Activated CD4-positive, alpha-beta T cell treated with anti-CD3 and anti-CD28 coated beads, Interleukin-10, Interleukin-2, amounts not matched to agents 100 ng/mL and 50 ng/mL, durations not matched to agents 16 hours and 8 hours (primary cell): ENCODE measurements around the gene TMEM132D.

Experiments
- DNase-seq: peaks from one replicate; pipeline ENCODE4 v3.0.0-alpha.2; 2020

TMEM132D gene

DNA sequence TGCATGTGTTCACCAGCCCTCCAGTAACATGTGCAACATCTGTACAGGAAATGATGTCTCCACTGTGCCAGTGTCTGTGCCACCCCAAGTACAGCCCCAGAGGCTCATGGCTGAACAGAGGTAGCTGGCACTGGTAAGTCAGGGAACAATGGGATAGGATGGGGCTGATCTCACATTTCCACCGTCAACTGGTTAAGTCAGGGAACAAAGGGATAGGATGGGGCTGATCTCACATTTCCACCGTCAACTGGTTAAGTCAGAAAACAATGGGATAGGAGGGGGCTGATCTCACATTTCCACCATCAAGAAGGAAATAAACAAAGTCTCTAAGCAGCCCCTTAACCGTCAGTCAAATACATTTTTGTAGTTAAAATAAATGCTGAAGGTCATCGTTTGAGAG lies 246.6 kb downstream of the TMEM132D start:
- no peak for DNase-seq

DNA sequence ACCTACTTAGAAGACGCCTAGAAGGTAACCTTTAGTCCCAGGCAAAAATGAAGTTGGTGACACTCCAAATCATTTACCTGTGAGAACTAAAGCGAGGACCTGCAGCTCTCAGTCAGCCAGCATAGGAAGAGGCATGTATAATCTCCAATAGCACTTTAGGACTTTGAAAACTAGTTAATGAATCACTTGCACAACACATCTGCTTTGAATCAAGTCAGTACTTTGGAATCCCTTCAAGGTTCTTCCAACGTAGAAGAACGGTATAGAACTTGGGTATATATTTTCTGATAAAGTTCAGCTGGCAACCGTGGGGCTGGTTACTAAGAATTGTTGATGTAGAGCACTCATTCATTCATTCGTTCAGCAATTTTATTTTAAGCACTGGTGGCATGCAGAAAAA lies 251.9 kb downstream of the TMEM132D start:
- no peak for DNase-seq

DNA sequence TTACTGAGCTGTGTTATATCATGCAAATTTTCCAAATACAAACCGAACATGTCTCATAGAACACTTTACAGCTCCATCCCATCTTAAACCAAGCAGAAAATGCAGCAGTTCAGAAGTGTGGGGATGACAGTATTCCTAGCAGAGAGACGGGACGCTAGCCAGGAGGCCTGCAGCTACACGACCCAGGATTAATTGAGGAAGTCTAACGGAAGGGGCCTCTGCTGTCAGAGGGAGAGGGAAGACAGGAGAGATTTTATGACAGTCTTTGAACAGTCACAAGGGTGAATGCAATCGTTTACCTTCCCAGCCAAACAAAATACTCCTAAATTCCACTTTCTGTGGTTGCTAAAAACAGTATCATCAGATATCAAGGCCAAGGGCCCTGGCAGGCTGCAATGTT lies 261.9 kb downstream of the TMEM132D start:
- DNase-seq: no peak

DNA sequence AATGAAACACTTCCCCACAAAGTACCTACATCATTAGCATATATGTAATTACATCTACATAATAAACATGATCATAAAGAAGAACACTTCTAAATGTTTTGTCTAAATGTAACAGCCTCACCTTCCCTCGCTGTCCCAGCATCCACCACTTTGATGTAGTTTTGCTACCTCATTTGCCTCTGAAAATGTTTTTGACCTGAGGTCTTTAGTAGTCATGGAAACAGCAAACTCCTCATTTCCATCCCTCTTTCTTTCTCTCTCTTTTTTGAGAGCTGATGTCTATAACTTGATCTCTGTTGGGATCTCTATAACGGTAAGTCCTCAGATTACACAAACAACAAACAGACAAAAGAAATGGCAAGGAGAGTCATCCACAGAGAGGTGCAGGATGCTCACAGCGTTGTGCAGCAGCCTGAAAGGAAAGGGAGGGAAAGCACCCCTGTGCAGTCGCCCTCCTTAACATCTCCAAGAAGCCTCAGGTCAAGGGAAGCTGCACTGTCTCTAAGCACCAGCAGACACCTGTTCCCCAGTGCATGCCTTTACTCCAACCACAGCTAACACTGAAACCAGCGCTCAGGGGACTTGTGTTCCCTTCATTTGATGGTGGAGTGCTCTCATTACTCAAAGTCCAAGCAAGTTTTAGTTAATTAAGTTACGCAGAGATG lies 268.7 kb downstream of the TMEM132D start:
- no peak for DNase-seq

DNA sequence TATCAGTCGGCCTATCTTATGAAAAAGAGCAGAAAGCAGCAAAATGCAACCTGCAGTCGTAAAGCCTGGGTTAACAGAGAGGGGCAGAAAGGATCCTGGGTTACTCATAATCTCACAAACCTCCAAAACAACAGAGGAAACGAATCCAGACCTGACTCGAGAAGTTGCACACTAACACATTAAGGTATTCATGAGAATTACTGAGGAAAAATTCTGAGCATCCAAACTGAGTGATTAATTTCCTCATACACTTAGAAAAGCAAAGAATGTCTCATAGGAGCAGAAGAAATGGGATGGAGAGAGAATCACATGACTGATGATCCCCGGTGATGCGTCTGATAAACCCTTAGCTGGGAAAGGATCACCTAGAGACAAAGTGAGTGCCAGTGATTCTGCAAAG lies 272.5 kb downstream of the TMEM132D start:
- DNase-seq: no peak

DNA sequence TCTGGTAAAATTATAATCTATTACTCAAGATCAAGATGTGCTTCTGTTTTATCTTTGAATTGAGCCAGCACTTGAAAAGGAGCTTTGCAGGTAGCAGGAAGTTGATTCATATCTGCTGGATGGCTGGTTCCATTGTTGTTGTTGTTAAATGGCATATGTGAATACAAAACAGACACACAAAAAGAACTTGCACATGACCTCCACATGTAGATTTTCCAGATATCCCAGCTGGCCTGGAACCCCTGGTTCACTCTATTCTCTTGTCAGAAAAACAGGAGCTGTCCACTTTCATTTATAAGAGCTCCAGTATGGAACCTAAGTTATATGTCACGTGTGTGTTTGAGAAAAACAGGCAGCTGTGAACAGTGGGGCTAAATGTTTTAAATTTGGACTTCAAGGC lies 273.9 kb downstream of the TMEM132D start:
- no peak for DNase-seq

DNA sequence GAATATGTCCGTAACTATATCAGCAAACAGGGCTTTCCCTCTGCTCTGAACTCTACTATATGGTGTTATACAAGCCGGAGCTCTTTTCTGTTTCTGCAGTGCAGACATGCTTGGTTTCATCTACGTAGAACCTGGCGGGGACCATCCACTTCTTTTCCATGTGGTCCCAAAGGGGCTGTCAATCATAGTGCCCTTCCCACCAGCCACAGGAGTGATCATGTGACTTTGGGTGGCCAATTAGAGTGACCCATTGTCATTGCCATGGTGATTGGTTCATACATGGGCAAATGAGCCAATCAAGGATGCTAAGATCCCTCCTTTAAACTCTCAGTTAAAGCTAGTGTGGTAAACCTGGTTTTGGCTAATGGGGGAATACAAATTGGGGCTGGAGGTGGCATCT lies 281.3 kb downstream of the TMEM132D start:
- no peak for DNase-seq

DNA sequence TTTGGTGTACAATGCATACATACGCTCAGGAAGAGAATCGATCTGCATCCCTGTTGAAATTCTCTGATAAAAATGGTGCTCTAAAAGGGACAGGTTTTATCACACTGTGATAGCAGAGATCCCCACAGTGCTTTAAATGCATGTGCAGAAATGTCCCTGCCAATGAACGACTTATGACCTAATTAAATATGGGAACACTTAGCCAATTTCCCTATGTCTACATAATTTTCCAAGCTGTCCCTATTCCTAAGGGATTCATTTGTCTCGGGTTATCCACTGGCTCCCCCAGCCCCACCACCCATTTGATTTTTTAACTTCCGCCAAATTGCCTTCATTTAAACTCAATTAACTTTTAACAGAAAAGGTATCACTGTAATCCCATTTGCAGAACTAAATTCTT lies 284.6 kb downstream of the TMEM132D start:
- no peak for DNase-seq

DNA sequence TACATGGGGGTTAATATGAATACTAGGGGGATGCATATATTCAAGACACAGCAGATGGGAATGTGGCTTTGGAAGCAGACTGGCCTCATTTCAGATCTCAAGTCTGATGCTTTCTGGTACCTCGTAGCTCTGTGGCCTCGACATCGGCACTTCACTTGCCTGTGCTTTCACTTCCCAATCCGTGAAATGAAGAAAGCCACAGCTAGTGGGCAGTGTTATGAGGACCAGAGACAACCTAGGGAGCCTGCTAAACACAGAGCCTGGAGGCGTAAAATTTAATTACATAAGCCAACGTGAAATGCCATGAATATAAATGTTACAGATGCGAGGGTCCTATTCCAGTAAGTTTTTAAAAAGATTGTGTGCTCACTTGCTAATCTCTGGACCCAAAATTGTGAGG lies 286.0 kb downstream of the TMEM132D start:
- no peak for DNase-seq

DNA sequence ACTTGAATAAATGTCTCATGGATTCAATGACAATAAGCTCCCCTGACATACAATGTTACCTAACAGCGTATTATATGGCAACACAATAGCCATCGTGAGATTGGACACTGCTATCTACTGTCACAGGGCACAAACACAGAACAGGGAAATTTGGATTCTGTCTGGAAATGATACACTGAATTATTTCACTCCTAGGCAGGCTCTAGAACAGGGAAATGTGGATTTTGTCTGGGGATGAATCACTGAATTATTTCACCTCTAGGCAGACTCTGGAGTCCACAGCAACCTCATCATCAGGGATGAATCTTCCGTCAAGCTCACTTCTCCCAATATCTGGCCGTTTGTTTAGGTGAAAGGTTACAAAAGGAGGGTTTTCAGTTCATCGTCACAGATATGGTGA lies 288.8 kb downstream of the TMEM132D start:
- DNase-seq: no peak

DNA sequence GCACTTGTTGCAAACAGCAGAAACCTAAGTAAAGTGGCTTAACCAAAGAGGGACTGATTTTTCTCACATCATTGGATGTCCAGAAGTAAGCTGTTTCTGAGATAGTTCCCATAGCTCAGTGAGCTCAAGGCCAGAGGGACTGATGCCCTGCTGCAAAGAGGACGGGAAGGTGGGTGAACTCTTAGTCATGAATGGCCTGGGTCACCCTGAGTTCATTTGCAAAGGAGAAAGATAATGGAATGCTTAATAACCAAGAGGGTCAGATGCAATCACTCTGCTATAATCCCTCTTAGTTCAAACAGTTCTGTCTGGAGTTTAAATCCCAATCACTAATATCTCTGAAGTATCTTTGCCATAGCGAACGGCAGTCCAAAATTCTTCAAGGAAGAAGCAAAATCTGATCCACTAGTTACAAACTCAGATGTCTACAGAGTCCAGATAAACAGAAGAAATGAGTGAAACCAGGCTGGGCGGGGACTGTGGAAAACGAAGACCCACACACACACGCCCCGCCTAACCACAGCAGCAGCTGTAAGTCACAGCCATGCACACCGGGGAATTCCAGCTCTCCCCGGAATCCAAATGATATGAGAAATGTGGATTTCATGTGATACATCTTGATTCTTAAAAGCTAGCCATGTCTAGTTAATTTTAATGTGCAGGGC lies 289.5 kb downstream of the TMEM132D start:
- DNase-seq: no peak

DNA sequence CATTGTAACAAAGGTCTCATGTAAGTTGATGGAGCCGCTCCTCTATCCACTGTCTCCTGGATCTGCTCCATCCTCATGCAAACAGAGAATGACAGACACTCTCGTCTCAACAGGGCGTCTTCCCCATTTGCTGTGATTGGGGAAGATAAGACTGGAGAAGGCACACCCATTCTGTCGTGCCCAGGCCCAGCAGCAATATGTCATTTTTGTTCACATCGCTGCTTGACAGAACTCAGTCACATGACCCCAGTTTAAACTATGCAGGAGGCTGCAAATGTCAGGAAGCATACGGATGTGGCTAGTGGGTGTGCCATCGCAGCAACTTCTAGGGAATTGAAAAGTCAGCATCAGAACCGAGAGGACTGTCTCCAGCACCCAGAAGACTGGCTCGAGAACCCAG lies 290.5 kb downstream of the TMEM132D start:
- no peak for DNase-seq

DNA sequence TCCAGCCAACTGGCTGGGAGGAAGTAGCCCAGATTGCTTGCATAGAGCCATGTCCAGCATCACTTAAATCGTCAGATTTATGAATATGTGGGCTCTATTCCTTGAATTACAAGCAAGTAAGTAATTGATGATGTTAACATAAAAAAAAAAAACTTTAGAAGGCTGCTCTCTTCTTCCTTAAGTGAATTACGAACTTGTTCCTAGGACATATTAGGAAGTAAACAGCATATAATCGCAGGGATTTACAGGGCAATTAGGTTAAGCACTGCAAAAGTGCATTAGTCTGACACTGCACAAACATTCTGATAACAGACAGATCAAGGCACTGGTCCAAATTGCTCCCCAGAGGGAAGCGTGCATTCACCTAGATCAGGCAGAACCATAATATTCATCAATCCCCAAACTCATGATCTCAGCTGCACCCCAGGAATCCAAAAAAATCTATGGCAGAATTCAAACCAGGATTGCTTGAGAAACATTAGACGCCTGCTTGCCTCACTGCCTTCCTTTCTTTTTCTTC lies 293.2 kb downstream of the TMEM132D start:
- DNase-seq: no peak

DNA sequence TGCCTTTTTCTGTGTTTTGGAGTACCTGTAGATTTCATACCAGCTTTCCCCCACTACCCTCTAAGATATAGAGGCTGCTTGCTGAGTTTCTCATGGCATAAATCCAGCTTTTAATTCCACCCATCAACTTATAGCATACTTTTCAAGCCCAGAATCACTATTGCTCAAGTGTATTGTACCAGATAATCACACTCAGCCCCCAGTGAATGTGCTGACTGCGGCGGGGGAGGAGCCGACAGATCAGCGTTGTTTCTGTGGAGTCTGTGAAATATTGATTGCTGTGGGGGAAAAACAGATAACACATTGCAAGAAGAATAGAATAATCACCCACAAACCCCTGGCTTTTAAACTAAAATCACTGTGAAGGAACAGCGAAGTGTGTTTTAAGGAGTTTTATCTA lies 296.1 kb downstream of the TMEM132D start:
- no peak for DNase-seq

DNA sequence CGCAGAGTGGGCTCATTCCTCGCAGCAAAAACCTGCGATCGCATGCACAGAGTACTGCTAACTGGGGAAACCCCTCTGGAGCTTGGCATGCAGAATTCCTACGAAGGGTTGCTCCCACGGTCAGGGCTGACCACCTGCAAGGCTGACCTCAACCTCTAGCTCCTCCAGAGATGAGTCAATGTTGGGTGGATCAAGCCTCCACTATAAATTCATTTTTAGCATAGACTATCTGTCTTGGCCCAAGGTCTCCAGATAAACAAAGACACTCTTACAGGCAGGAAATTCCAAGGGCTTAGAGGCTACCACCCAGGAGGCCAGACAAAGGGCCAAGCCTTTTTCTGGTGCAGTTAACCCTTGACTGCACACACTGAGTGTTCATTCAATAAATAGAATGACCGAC lies 296.5 kb downstream of the TMEM132D start:
- no peak for DNase-seq

DNA sequence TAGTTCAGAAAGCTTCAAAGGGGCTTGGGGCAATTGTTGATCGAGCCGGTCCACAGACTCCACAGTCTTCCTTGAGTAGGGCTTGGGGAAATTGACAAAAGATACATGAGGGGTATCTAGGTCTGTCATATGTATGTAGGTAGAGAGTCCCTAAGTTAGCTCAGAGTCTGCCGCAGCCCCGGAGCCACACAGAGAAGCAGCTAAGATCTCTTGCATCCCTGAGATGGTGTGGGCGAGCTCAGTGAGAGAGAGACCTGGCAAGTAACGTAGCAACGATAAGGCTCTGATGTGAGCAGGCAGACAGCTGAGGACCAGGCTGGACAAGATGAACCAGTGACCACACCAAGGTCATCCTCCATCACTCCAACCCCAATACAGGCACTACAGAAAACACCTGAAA lies 297.6 kb downstream of the TMEM132D start:
- no peak for DNase-seq

DNA sequence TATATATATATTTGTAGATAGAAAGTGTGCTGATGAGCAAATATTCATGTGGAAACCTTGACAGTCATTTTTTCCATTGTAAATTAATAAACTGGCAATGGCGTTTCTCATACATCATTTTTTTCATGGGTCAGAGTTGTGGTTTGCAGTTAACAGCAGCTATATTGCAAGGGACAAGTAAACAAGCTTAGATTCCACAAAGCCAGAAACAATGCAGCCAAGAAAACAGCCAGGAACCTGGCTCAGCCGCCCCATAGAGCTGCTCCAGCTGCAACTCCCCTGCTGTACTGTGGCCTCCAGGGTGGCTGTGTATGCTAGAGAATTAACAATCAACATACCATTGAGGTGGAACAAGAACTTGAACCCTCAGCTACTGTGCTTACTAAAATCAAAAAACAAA lies 298.2 kb downstream of the TMEM132D start:
- DNase-seq: no peak

DNA sequence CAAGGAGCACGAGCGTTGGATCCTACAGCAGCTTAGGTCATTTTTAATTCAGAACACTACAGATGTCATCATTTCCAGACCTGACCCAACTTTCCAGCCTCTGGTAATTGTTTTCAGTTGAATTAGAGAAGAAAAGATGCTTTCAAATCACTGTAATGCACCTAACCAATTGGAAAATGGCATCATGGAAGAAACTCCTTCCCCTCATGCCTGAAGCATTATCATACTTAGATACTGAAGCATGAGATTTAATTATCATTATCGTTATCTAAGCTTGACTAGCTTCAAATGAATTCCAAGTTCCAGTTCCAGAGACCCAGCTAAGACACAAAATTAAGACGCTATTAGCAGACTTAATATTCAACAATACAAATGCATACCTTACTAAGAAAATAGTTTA lies 299.3 kb downstream of the TMEM132D start:
- no peak for DNase-seq

DNA sequence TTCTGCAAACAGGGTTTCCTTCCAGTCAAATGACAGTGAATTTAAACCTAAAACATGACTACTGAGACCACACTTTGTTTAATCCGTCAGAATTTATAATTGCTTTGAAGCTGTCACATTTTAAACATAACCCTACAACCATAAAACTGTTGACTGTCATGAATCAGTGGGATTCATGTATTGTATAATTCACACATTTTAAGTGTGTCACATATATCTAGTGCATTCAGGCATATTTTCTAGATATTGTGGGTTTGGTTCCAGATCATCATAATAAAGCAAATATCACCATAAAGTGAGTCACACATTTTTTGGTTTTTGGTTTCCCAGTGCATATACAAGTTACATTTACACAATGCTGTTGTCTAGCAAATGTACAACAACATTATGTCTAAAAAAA lies 304.4 kb downstream of the TMEM132D start:
- DNase-seq: no peak

DNA sequence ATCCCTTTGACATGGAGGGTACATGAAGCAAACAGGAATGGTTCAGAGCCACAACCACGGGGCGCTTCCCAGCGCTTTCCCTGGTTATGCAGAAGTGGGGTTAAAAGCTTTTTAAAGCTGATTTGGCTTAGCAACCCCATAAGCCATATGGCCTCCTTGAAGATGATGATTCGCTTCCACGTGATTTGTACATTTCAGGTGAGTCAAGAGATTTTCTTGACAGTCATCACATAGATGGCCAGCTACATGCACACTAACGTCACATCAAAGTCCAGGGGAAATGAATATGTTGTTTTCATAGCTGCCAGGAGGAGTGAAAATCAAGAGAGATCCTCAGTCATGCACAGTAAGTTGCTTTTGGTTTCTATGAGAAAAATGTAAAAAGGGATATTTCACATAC lies 309.7 kb downstream of the TMEM132D start:
- DNase-seq: no peak

DNA sequence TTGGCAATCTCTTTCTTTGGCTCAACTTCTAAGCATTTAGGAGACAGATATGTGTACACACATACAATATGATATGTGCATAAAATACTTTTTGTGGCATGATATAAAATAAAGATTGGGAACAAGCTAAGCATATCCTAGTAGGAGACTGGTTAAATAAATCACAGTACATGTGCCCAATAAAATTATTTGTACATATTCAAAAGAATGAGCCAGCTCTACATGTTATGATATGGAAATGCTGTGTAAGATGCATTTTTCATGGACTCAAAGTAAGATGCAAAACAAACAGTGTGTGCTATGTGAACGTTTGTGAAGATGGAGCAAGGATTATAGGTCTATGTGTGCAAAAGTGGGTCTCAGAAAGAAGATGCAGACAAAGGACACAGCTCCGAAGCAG lies 311.4 kb downstream of the TMEM132D start:
- DNase-seq: no peak

DNA sequence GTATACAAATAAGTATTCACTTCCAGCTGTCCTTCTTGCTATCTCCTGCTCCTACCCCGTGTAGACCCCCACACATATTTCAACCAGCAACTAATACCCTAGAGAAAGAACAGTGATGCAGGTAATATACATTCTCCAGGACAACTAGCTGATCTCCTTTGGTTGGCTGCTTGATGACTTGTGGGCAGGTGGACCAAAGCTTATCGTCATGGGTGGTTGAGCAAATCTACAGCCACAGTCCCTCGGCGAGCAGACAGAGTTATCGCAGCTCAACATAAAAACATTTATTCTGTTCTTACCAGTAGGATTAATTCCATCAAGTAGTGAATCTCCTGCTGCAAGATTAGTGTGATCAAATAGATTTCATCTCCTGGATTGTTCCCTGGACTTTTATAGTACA lies 314.3 kb downstream of the TMEM132D start:
- no peak for DNase-seq

DNA sequence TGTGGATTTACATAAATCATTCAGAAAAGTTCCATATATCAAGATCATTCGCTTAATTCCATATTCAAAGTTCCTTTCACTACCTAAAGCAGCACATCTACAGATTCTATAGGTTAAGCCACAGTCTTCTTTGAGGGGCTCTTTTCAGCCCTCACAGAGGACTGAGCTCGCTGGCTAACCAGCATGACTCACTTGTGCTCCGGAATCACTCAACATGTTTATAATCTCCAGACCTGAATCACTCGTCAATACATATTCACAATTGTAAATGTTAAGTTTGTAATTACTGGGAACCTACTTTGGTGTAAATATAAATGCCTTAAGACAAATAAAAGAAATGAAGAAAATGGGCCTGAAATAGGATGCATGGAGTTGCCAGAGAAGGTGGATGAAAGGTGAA lies 315.7 kb downstream of the TMEM132D start:
- DNase-seq: no peak

DNA sequence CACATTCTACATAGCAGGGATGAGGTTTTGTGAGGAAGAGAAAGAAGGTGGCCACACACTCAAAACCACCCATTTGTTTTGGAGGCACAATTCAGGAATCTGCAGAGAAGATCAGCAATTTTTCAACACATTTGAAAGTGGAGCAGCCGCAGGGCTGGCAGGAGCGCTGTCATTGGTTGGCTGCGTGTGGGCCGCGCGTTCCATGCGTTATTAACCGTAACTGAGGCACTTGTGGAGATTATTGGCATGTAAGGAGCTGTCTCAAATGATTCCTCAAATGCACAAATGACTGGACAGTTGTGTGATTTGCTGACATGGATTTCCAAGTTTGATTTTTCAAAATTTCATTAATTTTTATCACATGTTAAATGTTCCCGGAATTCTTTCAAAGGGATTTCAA lies 318.5 kb downstream of the TMEM132D start:
- no peak for DNase-seq

DNA sequence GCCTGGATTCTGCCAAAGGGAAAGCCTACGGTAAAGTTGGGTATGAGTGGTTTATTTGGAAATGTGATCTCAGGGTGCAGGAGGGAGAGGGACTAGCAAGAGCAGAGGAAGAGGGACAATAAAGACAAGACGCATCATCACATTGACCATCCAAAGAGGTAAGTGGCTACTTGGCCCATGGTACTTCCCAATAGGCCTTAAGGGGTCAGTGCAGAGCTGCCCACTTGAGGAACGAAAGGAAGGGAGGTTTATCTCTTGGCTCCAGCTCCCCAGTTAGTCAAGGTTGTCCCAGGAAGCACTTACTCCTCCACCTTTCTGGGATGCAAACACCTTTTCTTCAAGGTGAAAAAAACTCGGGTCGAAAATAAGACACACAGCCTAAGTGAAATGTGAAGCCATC lies 323.9 kb downstream of the TMEM132D start:
- no peak for DNase-seq
